ENCODE data around the gene USP48.

The USP48 gene

GRCh38 chr1:21742578-21742977 lies 40.4 kb downstream of the USP48 start:
- in situ Hi-C loops (cut with HindIII; ENCODE audit: low pct_ligation_motif_present, low sequenced_read_pairs): no loop called here
- H3K4me3 ChIP-seq (ENCODE audit: low read depth, low read length): no peak overlapping the region
- TF ChIP-seq, protein P1, sequence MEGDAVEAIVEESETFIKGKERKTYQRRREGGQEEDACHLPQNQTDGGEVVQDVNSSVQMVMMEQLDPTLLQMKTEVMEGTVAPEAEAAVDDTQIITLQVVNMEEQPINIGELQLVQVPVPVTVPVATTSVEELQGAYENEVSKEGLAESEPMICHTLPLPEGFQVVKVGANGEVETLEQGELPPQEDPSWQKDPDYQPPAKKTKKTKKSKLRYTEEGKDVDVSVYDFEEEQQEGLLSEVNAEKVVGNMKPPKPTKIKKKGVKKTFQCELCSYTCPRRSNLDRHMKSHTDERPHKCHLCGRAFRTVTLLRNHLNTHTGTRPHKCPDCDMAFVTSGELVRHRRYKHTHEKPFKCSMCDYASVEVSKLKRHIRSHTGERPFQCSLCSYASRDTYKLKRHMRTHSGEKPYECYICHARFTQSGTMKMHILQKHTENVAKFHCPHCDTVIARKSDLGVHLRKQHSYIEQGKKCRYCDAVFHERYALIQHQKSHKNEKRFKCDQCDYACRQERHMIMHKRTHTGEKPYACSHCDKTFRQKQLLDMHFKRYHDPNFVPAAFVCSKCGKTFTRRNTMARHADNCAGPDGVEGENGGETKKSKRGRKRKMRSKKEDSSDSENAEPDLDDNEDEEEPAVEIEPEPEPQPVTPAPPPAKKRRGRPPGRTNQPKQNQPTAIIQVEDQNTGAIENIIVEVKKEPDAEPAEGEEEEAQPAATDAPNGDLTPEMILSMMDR (IDR thresholded peaks at IDR 0.05; ENCODE audit: low read depth, low read length, missing control alignments): no peak
- H3K36me3 ChIP-seq (replicated peaks): peaks cover 13% of the 10 kb centered on the region
- H3K27ac ChIP-seq: no peak overlapping the region
- no peak for DNase-seq
- H3K27me3 ChIP-seq (replicated peaks): no peaks in the 10 kb centered on the region

DNA sequence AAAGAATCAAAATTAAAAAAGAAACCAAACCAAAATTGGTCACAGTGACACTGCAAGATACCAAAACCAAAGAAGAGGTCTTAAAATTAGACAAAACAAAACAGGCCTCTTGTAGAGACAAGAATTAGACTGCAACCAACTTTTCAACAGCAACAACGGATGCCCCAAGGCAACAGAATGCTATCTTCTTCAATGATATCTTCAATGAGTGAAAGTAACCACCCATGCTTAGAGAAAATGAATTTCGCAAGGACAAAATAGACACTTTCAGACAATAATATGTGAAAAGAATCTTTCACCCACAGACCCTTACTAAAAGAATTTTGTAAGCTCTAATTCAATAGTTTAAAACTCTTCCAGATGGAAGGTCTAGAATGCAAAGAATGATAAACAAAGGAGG lies 41.7 kb downstream of the USP48 start:
- peaks cover 14% of the 10 kb centered on the region for H3K36me3 ChIP-seq (replicated peaks)
- in situ Hi-C loops (cut with HindIII; ENCODE audit: low pct_ligation_motif_present, low sequenced_read_pairs): no loop called here
- H3K27ac ChIP-seq: no peak overlapping the region
- DNase-seq: no peak
- TF ChIP-seq, protein P1 (IDR thresholded peaks at IDR 0.05; ENCODE audit: low read depth, low read length, missing control alignments): no peak
- H3K4me3 ChIP-seq (ENCODE audit: low read depth, low read length): no peak overlapping the region
- H3K27me3 ChIP-seq (replicated peaks): no peaks in the 10 kb centered on the region

GRCh38 chr1:21736876-21737275 lies 46.1 kb downstream of the USP48 start:
- H3K4me3 ChIP-seq (ENCODE audit: low read depth, low read length): no peak overlapping the region
- no peak for DNase-seq
- peaks cover 42% of the 10 kb centered on the region for H3K36me3 ChIP-seq (replicated peaks)
- no peak overlapping the region for H3K27ac ChIP-seq
- in situ Hi-C loops (cut with HindIII; ENCODE audit: low pct_ligation_motif_present, low sequenced_read_pairs): no loop called here
- H3K27me3 ChIP-seq (replicated peaks): no peaks in the 10 kb centered on the region
- TF ChIP-seq, protein P1 (IDR thresholded peaks at IDR 0.05; ENCODE audit: low read depth, low read length, missing control alignments): no peak

DNA sequence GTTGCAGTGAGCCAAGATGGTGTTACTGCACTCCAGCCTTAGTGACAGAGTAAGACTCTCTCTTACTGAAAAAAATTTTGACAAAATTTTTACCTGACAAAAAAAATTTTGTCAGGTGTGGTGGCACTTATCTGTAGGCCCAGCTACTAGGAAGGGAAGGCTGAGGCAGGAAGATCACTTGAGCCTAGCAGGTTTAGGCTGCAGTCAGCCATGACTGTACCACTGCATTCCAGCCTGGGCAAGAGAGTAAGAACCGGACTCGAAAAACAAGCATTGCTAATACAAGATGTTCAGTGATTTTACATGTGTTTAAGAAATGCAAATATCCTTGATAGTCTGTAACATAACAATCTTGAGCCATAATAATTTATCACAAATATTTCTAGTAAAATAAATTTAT lies 46.9 kb downstream of the USP48 start:
- no peaks in the 10 kb centered on the region for H3K27me3 ChIP-seq (replicated peaks)
- no peak overlapping the region for H3K4me3 ChIP-seq (ENCODE audit: low read depth, low read length)
- no peak overlapping the region for H3K27ac ChIP-seq
- peaks cover 39% of the 10 kb centered on the region for H3K36me3 ChIP-seq (replicated peaks)
- in situ Hi-C loops (cut with HindIII; ENCODE audit: low pct_ligation_motif_present, low sequenced_read_pairs): no loop called here
- DNase-seq: no peak
- TF ChIP-seq, protein P1 (IDR thresholded peaks at IDR 0.05; ENCODE audit: low read depth, low read length, missing control alignments): no peak

GRCh38 chr1:21734526-21734925 lies 48.4 kb downstream of the USP48 start:
- no peak overlapping the region for H3K27ac ChIP-seq
- no peak for DNase-seq
- no peaks in the 10 kb centered on the region for H3K27me3 ChIP-seq (replicated peaks)
- in situ Hi-C loops (cut with HindIII; ENCODE audit: low pct_ligation_motif_present, low sequenced_read_pairs): no loop called here
- H3K4me3 ChIP-seq (ENCODE audit: low read depth, low read length): no peak overlapping the region
- H3K36me3 ChIP-seq (replicated peaks): peaks cover 36% of the 10 kb centered on the region
- TF ChIP-seq, protein P1 (IDR thresholded peaks at IDR 0.05; ENCODE audit: low read depth, low read length, missing control alignments): no peak

GRCh38 chr1:21732664-21733063 lies 50.3 kb downstream of the USP48 start:
- in situ Hi-C loops (cut with HindIII; ENCODE audit: low pct_ligation_motif_present, low sequenced_read_pairs): no loop called here
- Histone ChIP-seq H3K36me3 (replicated peaks) (peaks cover 45% of the 10 kb centered on the region), H3K27me3 (replicated peaks) (no peaks in the 10 kb centered on the region), H3K4me3 (ENCODE audit: low read depth, low read length) (no peak overlapping the region), H3K27ac (no peak overlapping the region)
- TF ChIP-seq, protein P1 (IDR thresholded peaks at IDR 0.05; ENCODE audit: low read depth, low read length, missing control alignments): no peak
- no peak for DNase-seq
